Endothelial cell of umbilical vein (primary cell): Measurements from ENCODE around the gene MTG1.

Experiments used
- CTCF ChIP-seq, 2 donors: IDR thresholded peaks; 1 replicate in 1 of 2; 2 replicates in 1 of 2; pipeline ENCODE4 v1.5.1; 2011; ENCODE audit warnings: low read length in 2 of 2, mild to moderate bottlenecking in 2 of 2, moderate library complexity in 2 of 2, control low read depth in 1 of 2, inconsistent platforms in 1 of 2, low read depth in 1 of 2; ENCODE audit not compliant: insufficient read depth in 1 of 2; ENCODE audit errors: extremely low read depth in 1 of 2
- EZH2 ChIP-seq: IDR thresholded peaks from 2 replicates; pipeline ENCODE4 v1.6.1; 2012; ENCODE audit warnings: borderline replicate concordance, low read depth, mild to moderate bottlenecking, moderate library complexity, low read length, inconsistent platforms; ENCODE audit not compliant: severe bottlenecking
- POLR2A ChIP-seq: IDR thresholded peaks from 2 replicates; pipeline ENCODE4 v1.6.1; 2012; ENCODE audit warnings: low read depth, mild to moderate bottlenecking, control low read depth, low read length
- POLR2AphosphoS5 ChIP-seq: IDR thresholded peaks from 2 replicates; pipeline ENCODE4 v1.6.1; 2012; ENCODE audit warnings: low read depth, mild to moderate bottlenecking, control low read depth, low read length, moderate library complexity; ENCODE audit not compliant: insufficient read depth

GRCh38 chr10:133390597-133391248 is 3.2 kb upstream of the MTG1 start:
- TF ChIP-seq CTCF (IDR thresholded peaks at IDR 0.05; ENCODE audit: extremely low read depth in 1 of 2, insufficient read depth in 1 of 2, low read depth in 1 of 2, low read length in 2 of 2) = no peak
- no peak for TF ChIP-seq EZH2
- TF ChIP-seq POLR2A = no peak
- TF ChIP-seq POLR2AphosphoS5 = no peak
